ENCODE measurements around the gene JAM3.
"Not testable (repeated sequence)": the region's sequence is repeated elsewhere in the genome, so short reads cannot be mapped to it uniquely, and the experiment has no call there.

DNA sequence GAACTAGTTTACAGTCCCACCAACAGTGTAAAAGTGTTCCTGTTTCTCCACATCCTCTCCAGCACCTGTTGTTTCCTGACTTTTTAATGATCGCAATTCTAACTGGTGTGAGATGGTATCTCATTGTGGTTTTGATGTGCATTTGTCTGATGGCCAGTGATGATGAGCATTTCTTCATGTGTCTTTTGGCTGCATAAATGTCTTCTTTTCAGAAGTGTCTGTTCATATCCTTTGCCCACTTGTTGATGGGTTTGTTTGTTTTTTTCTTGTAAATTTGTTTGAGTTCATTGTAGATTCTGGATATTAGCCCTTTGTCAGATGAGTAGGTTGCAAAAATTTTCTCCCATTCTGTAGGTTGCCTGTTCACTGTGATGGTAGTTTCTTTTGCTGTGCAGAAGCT, 44.9 kb downstream of the JAM3 start:
- TF ChIP-seq, protein P1, sequence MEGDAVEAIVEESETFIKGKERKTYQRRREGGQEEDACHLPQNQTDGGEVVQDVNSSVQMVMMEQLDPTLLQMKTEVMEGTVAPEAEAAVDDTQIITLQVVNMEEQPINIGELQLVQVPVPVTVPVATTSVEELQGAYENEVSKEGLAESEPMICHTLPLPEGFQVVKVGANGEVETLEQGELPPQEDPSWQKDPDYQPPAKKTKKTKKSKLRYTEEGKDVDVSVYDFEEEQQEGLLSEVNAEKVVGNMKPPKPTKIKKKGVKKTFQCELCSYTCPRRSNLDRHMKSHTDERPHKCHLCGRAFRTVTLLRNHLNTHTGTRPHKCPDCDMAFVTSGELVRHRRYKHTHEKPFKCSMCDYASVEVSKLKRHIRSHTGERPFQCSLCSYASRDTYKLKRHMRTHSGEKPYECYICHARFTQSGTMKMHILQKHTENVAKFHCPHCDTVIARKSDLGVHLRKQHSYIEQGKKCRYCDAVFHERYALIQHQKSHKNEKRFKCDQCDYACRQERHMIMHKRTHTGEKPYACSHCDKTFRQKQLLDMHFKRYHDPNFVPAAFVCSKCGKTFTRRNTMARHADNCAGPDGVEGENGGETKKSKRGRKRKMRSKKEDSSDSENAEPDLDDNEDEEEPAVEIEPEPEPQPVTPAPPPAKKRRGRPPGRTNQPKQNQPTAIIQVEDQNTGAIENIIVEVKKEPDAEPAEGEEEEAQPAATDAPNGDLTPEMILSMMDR (IDR thresholded peaks at IDR 0.05; ENCODE audit: extremely low read depth in 1 of 2, insufficient read depth in 1 of 2, low read depth in 1 of 2, low read length in 2 of 2): not testable (repeated sequence)
- not testable (repeated sequence) for TF ChIP-seq GATA2 (IDR thresholded peaks at IDR 0.05; ENCODE audit: insufficient read depth, insufficient read length, low read depth, low read length); EZH2 (IDR thresholded peaks at IDR 0.05; ENCODE audit: borderline replicate concordance, low read depth, low read length, severe bottlenecking); POLR2AphosphoS5 (IDR thresholded peaks at IDR 0.05; ENCODE audit: insufficient read depth, low read depth, low read length); POLR2A (IDR thresholded peaks at IDR 0.05; ENCODE audit: low read depth, low read length); JUN (IDR thresholded peaks at IDR 0.05; ENCODE audit: borderline replicate concordance, insufficient read depth, insufficient read length, low read depth); MYC (IDR thresholded peaks at IDR 0.05; ENCODE audit: low read depth, low read length); FOS (IDR thresholded peaks at IDR 0.05; ENCODE audit: borderline replicate concordance, insufficient read depth, low read length)
- TF ChIP-seq, protein P2, sequence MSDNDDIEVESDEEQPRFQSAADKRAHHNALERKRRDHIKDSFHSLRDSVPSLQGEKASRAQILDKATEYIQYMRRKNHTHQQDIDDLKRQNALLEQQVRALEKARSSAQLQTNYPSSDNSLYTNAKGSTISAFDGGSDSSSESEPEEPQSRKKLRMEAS (IDR thresholded peaks at IDR 0.05; ENCODE audit: insufficient read depth, insufficient read length): not testable (repeated sequence)
